Central memory CD8-positive, alpha-beta T cell (primary cell): ENCODE measurements around the gene APC2.
"Not testable (repeated sequence)": the region's sequence is repeated elsewhere in the genome, so short reads cannot be mapped to it uniquely, and the experiment has no call there.

Experiments used
- ATAC-seq: fragments of 150-1000 bp; cut with Tn5 transposase; replicated peaks from 2 replicates; pipeline ENCODE4 v1.10.0; 2022; ENCODE audit warnings: mild to moderate bottlenecking, moderate FRiP score, moderate number of reproducible peaks; ENCODE audit not compliant: poor library complexity, severe bottlenecking; ENCODE audit errors: extremely low read depth
- DNase-seq, 2 donors: peaks; one replicate each; pipeline ENCODE4 v3.0.0; 2021; ENCODE audit warnings: low spot score in 2 of 2
- H3K27ac Mint-ChIP-seq: one replicate; pipeline ENCODE4 v1.8.0; 2022; ENCODE audit warnings: low read depth, mild to moderate bottlenecking, moderate library complexity, mixed read lengths
- H3K27me3 Mint-ChIP-seq: one replicate; pipeline ENCODE4 v1.8.0; 2022; ENCODE audit warnings: mixed read lengths
- H3K36me3 Mint-ChIP-seq: one replicate; pipeline ENCODE4 v1.8.0; 2022; ENCODE audit warnings: mild to moderate bottlenecking, moderate library complexity, mixed read lengths; ENCODE audit not compliant: insufficient read depth
- H3K4me1 Mint-ChIP-seq: one replicate; pipeline ENCODE4 v1.8.0; 2022; ENCODE audit warnings: mixed read lengths
- H3K4me3 Mint-ChIP-seq: one replicate; pipeline ENCODE4 v1.8.0; 2022; ENCODE audit warnings: mild to moderate bottlenecking, moderate library complexity, mixed read lengths
- H3K9me3 Mint-ChIP-seq: one replicate; pipeline ENCODE4 v1.8.0; 2022; ENCODE audit warnings: mixed read lengths

APC2 gene

GRCh38 chr19:1470055-1470304 is 20.1 kb downstream of the APC2 start:
- H3K27me3 Mint-ChIP-seq = no peaks in the 10 kb centered on the region
- peaks cover 12% of the 10 kb centered on the region for H3K4me1 Mint-ChIP-seq
- peak overlapping the region; percentile 73 for H3K4me3 Mint-ChIP-seq
- H3K36me3 Mint-ChIP-seq = peaks cover 4% of the 10 kb centered on the region
- no peak for DNase-seq
- no peak overlapping the region for H3K27ac Mint-ChIP-seq
- ATAC-seq = no peak
- no peaks in the 10 kb centered on the region for H3K9me3 Mint-ChIP-seq

- no peaks in the 10 kb centered on the region for H3K9me3 Mint-ChIP-seq
- peaks cover 4% of the 10 kb centered on the region for H3K36me3 Mint-ChIP-seq
- H3K27me3 Mint-ChIP-seq = no peaks in the 10 kb centered on the region
- H3K27ac Mint-ChIP-seq = no peak overlapping the region
- peak overlapping the region; percentile 73 for H3K4me3 Mint-ChIP-seq
- ATAC-seq = no peak
- H3K4me1 Mint-ChIP-seq = peaks cover 12% of the 10 kb centered on the region
- peak in 1 of 2 donors; percentile 45 for DNase-seq
These were observed 20.5 kb downstream of the APC2 start for GRCh38 chr19:1470305-1471009.

- peaks cover 4% of the 10 kb centered on the region for H3K36me3 Mint-ChIP-seq
- H3K4me1 Mint-ChIP-seq = peaks cover 12% of the 10 kb centered on the region
- ATAC-seq (peak; percentile 26), DNase-seq (no peak)
- H3K27me3 Mint-ChIP-seq = no peaks in the 10 kb centered on the region
- H3K27ac Mint-ChIP-seq = no peak overlapping the region
- no peaks in the 10 kb centered on the region for H3K9me3 Mint-ChIP-seq
- peak overlapping the region; percentile 73 for H3K4me3 Mint-ChIP-seq
These were observed 21.1 kb downstream of the APC2 start for GRCh38 chr19:1471010-1471514.

- H3K36me3 Mint-ChIP-seq = peaks cover 4% of the 10 kb centered on the region
- no peaks in the 10 kb centered on the region for H3K27me3 Mint-ChIP-seq
- H3K27ac Mint-ChIP-seq = no peak overlapping the region
- H3K4me3 Mint-ChIP-seq = peak overlapping the region; percentile 73
- no peak for DNase-seq
- H3K4me1 Mint-ChIP-seq = peaks cover 12% of the 10 kb centered on the region
- H3K9me3 Mint-ChIP-seq = no peaks in the 10 kb centered on the region
- ATAC-seq = no peak
These were observed 21.7 kb downstream of the APC2 start for GRCh38 chr19:1471515-1472160.

- no peak for DNase-seq
- Mint-ChIP-seq H3K4me1 (peaks cover 12% of the 10 kb centered on the region), H3K36me3 (peaks cover 4% of the 10 kb centered on the region), H3K27ac (no peak overlapping the region), H3K4me3 (peak overlapping the region; percentile 73), H3K9me3 (no peaks in the 10 kb centered on the region), H3K27me3 (no peaks in the 10 kb centered on the region)
- no peak for ATAC-seq
These were observed 22.5 kb downstream of the APC2 start for GRCh38 chr19:1472231-1473084.

GRCh38 chr19:1473085-1473851 is 23.3 kb downstream of the APC2 start:
- peaks cover 12% of the 10 kb centered on the region for H3K4me1 Mint-ChIP-seq
- H3K4me3 Mint-ChIP-seq = no peak overlapping the region
- no peaks in the 10 kb centered on the region for H3K27me3 Mint-ChIP-seq
- H3K9me3 Mint-ChIP-seq = no peaks in the 10 kb centered on the region
- no peak overlapping the region for H3K27ac Mint-ChIP-seq
- DNase-seq (no peak), ATAC-seq (no peak)
- H3K36me3 Mint-ChIP-seq = peaks cover 5% of the 10 kb centered on the region

GRCh38 chr19:1474011-1474764 is 24.3 kb downstream of the APC2 start:
- H3K4me3 Mint-ChIP-seq = no peak overlapping the region
- DNase-seq (no peak), ATAC-seq (no peak)

GRCh38 chr19:1474765-1475351 is 24.9 kb downstream of the APC2 start:
- Mint-ChIP-seq H3K9me3 (no peaks in the 10 kb centered on the region), H3K27ac (no peak overlapping the region), H3K36me3 (peaks cover 7% of the 10 kb centered on the region), H3K27me3 (no peaks in the 10 kb centered on the region), H3K4me1 (peaks cover 20% of the 10 kb centered on the region), H3K4me3 (no peak overlapping the region)
- DNase-seq (no peak), ATAC-seq (no peak)

More at GRCh38 chr19:1474011-1474764, 24.3 kb downstream of the APC2 start:
- peaks cover 17% of the 10 kb centered on the region for H3K4me1 Mint-ChIP-seq
- H3K27me3 Mint-ChIP-seq = no peaks in the 10 kb centered on the region
- peaks cover 6% of the 10 kb centered on the region for H3K36me3 Mint-ChIP-seq
- H3K9me3 Mint-ChIP-seq = no peaks in the 10 kb centered on the region
- no peak overlapping the region for H3K27ac Mint-ChIP-seq

- no peak for DNase-seq
- no peaks in the 10 kb centered on the region for H3K27me3 Mint-ChIP-seq
These were observed 26.0 kb downstream of the APC2 start for GRCh38 chr19:1475751-1476437.

GRCh38 chr19:1477056-1477455 is 27.1 kb downstream of the APC2 start:
- not testable (repeated sequence) for H3K27me3 Mint-ChIP-seq, H3K27ac Mint-ChIP-seq, DNase-seq, H3K36me3 Mint-ChIP-seq, ATAC-seq, H3K9me3 Mint-ChIP-seq
- Mint-ChIP-seq H3K4me1 (peaks cover 14% of the 10 kb centered on the region), H3K4me3 (peak overlapping the region; percentile 96)

More at GRCh38 chr19:1475751-1476437, 26.0 kb downstream of the APC2 start:
- ATAC-seq = no peak
- H3K36me3 Mint-ChIP-seq = peaks cover 5% of the 10 kb centered on the region
- H3K27ac Mint-ChIP-seq = no peak overlapping the region
- H3K9me3 Mint-ChIP-seq = no peaks in the 10 kb centered on the region
- no peak overlapping the region for H3K4me3 Mint-ChIP-seq
- H3K4me1 Mint-ChIP-seq = peaks cover 20% of the 10 kb centered on the region
